GM19468 (cell line): Measurements from ENCODE around the gene SH3RF3.

Experiments
- ATAC-seq: cut with Tn5 transposase; IDR thresholded peaks from one replicate; pipeline ENCODE4 v1.9.1; 2021; ENCODE audit warnings: mild to moderate bottlenecking, moderate library complexity, moderate number of reproducible peaks; ENCODE audit not compliant: unreplicated experiment; ENCODE audit errors: extremely low read depth

SH3RF3 gene

DNA sequence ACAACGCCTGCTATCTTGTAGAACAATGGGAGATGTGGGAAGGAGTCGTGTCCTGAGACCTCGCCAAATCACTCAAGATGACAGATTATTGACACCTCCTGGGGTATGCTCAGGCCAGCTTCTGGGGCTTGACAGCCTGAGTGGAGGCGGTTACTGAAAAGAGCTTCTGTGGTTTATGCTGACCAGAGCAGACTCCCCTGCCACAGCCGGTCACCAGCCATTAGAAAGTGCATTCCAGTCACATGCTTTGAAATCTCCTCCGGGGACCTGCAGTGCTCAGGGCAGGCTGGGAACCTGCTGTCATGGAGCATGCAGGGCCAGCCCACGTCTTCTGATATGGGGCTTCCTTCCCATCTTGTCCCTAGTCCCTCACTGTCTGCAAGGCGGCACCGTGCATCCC lies 268.9 kb downstream of the SH3RF3 start:
- no peak for ATAC-seq

DNA sequence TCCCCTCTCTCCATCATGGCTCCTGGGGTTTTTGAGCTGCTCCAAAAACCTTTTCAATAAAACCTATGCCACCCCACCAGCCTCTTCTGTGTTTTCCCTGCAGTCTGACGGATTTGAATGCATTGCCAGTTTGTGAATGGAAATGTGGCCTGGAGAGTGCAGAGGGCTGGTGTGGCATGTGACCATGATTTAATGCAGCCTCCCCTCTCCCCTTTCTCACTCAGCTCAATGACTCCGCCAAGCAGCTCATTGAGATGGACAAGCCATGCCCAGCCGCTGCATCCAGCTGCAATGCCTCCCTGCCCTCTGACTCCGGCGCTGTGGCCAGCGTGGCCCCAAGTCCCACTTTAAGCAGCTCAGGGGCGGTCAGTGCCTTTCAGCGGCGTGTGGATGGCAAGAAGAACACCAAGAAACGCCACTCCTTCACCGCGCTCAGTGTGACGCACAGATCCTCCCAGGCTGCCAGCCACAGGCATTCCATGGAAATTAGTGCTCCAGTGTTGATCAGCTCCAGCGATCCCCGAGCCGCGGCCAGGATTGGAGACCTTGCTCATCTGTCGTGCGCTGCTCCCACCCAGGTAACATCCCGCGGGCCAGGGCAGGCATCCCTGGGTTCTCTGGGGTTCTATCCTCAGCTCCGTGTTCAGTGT lies 269.5 kb downstream of the SH3RF3 start:
- ATAC-seq = no peak

- no peak for ATAC-seq
Measured at GRCh38 chr2:109399066-109399465, 270.1 kb downstream of the SH3RF3 start.

DNA sequence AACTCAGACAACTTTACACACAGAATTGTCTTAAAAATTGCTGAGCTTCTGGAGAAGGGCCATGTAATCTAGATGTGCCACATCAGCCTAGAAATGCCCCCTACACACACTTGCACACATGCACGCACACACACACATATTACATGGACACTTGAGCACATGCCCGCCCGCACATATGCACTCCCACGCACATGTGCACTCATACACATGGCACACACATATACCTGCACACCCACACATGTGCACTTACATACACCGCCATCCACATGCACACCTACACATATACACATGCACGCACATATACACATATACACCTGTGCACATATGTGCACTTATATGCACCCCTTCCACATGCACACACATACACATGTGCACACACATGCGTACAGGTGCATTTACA lies 271.1 kb downstream of the SH3RF3 start:
- no peak for ATAC-seq

DNA sequence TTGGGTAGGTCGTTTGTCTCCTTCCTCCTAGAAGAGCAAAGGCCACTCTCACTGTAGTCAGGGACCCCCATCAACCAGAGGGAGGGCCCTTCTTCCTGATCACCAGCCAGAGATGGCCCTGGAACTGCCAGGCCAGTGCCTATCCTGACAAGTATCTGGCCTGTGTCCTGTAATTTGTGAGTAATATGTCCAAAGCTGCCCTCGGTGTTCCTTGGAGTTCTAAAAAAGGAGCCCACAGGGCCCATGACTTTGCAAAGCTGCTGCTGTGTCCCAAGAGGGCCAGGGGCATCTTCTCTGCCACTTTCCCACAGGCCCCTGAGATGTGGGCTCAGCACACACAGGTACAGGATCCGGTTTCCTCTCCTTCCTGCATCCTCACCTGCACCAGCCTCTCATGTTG lies 272.4 kb downstream of the SH3RF3 start:
- ATAC-seq = no peak

GRCh38 chr2:109402180-109402579 lies 273.2 kb downstream of the SH3RF3 start:
- no peak for ATAC-seq

- ATAC-seq = no peak
Measured at GRCh38 chr2:109402980-109403840, 274.2 kb downstream of the SH3RF3 start.

DNA sequence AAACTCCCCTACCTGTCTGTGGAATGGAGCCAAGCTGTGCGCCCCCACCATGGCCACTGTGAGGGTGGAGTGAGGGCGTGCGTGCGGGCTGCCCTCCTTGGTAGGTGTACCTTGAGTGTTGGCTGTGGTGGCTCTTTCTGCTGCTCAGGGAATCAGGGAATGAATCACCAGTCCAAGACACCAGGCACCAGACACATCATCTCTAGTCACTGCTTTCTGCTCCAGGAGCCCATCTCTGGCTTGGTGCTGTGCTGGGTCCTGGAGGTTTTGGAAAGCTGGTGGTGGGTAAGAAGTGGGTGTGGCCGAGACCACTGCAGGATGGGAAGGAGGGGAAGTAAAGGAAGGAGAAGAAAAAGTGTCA lies 274.8 kb downstream of the SH3RF3 start:
- no peak for ATAC-seq

DNA sequence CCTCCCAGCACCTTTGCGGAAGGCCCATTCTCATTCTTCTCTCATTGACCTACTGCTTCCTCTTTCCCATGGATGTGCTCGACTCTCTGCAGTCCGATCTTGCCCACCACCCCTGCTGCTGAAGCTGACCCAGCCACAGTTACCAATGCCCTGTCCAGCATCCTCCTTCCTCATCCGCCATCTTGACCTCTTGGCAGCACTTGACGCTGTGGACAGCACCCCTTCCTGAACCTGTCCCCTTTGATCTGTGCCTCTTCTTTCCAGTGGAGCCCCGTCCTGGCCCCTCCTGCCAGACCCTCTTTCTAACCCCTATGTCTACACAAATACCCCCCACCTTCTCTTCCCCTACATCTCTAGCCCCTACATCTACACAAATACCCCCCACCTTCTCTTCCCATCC lies 275.7 kb downstream of the SH3RF3 start:
- no peak for ATAC-seq

DNA sequence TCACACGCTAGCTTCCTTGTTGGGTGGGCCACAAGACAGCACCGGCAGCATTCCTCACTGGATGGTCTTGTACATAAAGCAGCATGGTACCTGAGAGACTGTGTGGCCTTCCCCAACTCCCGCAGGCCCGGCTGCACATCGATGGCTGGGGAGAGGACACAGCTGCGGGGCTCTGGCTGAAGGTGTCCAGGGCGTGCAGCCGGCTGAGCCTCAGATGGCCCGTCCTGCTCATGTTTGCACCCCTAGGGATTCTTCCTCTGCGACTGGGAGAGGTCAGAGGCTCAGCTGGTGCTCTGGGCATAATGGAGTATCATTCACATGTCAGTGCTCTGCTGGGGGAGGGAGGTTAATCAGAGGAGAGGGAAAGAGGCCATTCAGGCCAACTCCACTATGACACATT lies 276.9 kb downstream of the SH3RF3 start:
- ATAC-seq = no peak

DNA sequence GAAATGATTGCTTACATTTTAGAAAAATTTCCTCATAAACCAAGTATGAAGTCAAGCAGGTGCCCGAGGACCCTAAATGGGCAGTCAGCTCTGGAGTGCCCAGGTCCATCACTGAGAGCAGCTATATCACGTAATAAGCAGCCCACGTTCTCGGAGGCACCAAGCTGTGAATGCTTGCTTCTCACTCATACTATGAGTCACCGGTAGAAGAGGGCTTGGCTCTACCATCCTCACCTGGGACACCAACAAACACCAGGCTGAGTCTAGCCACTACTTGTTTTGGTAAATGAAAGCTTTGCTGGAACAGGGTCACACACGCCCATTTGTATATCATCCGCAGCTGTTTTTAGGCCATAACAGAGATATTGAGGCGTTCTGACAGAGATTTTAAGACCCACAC lies 277.3 kb downstream of the SH3RF3 start:
- no peak for ATAC-seq

DNA sequence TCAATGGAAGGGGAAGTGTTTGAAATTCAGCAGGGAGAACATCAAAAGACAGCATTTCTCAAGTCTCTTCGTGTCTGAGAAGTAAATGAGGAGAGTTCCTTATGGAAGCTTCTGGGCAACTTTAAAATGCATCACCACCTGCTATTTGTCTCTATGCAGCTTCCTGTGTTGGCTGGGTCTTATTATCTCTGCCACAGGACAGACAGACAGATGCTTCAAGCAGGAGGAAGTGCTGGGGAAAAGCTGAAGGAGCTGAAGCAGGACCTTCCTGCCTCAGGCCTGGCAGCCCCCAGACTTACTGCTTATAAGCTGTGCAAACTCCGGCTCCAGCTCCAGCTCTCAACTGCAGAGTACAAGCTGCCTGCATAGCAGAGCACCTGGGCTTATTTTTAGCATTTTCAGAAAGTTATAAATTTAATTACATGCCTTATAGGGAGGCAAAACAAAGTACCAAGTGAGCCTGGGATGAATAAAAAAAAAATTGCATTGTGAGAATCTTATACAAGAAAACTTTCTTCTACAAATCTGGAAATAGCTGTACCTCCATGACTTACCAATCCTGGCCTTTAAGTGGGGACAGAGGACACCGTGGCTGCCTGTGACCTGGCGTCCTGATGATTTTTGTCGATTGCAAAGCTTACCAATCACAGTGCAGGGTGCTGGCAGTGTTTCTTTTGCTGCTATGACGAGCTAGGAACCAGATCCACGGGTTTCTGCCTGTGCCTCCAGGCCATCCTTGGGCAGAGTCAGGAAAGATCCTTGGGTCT lies 278.5 kb downstream of the SH3RF3 start:
- ATAC-seq = no peak

- no peak for ATAC-seq
Measured at GRCh38 chr2:109408043-109408335, 279.0 kb downstream of the SH3RF3 start.

- ATAC-seq = no peak
Measured at GRCh38 chr2:109409321-109410038, 280.5 kb downstream of the SH3RF3 start.

DNA sequence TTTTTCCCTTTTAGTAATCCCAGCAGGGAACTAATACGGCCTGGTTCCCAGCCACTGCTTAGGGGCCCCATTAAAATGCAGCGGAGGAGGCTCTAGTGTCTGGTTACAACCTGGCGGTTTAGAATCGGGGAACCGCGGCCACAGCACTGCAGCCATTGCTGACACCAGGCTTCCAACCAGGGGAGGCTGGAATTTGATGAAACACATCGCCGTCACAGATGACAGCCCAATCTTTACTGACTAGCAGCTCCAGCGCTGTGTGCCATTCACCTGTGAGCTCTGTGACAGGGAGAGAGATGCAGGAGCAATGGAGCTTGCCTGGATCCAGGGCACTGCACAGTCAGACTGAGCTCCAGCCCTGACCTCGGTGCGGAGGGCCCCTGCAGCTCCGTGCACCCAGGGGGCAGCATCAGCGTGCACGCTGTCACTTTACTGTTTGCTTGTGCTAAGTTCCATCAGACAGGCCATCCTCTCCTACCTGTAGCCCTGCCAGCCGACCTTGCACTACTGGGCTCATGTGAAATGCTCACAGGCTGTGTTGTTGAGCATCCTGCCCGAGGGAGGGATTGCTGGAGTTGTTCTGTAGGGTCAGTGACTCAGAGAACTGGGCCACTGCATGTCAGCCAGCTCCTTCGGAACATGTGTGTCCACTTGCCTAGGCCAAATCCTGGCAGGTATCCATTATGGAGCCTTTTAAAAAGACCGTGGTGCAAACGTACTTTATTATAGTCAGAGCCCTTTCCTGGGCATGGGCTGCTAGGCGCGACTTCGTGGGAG lies 281.2 kb downstream of the SH3RF3 start:
- ATAC-seq = no peak

GRCh38 chr2:109411640-109412325 lies 282.8 kb downstream of the SH3RF3 start:
- ATAC-seq = no peak

DNA sequence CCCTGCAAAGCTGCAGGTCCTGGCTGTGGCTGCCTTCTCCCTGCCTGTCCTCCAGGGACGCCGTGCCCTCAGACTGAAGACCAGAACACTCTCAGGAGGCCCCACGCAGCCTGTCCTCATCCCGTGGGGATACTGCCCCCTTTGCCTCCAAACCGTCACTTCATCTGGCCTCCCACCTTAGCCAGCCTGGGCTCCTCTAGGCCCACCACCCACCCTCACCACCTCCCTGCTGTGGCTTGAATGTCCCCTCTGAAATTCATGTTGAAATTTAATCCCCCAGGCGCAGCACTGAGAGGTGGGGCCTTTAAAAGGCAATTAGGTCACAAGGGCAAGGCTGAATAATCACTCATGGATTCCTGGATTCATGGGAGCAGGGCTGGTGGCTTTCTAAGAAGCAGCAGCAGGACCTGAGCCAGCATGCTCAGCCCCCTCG lies 286.6 kb downstream of the SH3RF3 start:
- ATAC-seq = no peak

- ATAC-seq = no peak
Measured at GRCh38 chr2:109417701-109418335, 288.8 kb downstream of the SH3RF3 start.

DNA sequence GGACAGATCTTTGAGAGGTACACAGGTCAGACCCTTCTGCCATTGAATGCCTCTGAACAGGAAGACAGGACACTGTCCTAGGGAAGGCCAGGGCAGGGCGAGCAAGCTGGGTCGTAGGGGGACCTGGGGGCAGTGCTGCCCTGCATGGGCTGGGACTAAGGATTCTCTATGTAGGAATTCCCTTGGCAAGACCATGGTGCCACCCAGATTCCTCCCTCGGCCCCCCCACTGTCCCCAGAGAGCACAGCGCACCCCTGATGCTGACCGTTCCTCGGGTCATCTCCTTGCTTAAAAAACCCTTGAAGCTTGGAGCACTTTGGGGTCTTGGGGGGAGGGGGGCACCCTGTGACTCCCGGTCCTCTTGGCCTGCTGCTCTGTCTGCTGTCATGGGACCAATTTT lies 289.7 kb downstream of the SH3RF3 start:
- no peak for ATAC-seq
